Lower lobe of right lung (tissue), 2 donors: Measurements from ENCODE around the gene HSPB6. TPM values are rescaled to one million over a fixed set of nuclear protein-coding genes. Genes with fewer than 3 reads are reported as not detected.

Experiments
- ATAC-seq, 2 donors: fragments of 200-7000 bp; cut with Tn5 transposase; one replicate each; pipeline ENCODE4 v1.9.1; 2020 to 2022; ENCODE audit warnings: mild to moderate bottlenecking in 2 of 2, moderate library complexity in 2 of 2
- DNase-seq: peaks from one replicate; pipeline ENCODE4 v3.0.0-alpha.2; 2020
- H3K27ac ChIP-seq: fragments of 200-600 bp; one replicate; pipeline ENCODE4 v1.8.0; 2022
- H3K27me3 ChIP-seq: fragments of 200-600 bp; one replicate; pipeline ENCODE4 v1.8.0; 2022; ENCODE audit warnings: low read depth
- H3K36me3 ChIP-seq: fragments of 200-600 bp; one replicate; pipeline ENCODE4 v1.8.0; 2022; ENCODE audit warnings: mild to moderate bottlenecking
- H3K4me1 ChIP-seq: fragments of 200-600 bp; one replicate; pipeline ENCODE4 v1.8.0; 2022
- H3K4me3 ChIP-seq: fragments of 200-600 bp; one replicate; pipeline ENCODE4 v1.8.0; 2022; ENCODE audit warnings: mild to moderate bottlenecking
- H3K9me3 ChIP-seq: fragments of 200-600 bp; one replicate; pipeline ENCODE4 v1.8.0; 2022
- CTCF ChIP-seq: fragments of 200-600 bp; IDR thresholded peaks from one replicate; pipeline ENCODE4 v1.8.0; 2022; ENCODE audit warnings: antibody characterized with exemption, mild to moderate bottlenecking
- intact Hi-C: fragments of 100-400 bp; cut with DNase I; formaldehyde crosslinking; loops from one replicate; pipeline ENCODE4 v1.11.0; 2022
- total RNA-seq: library from RNA; stranded (reverse); fragmentation: NEBNext Ultra II Directional; extraction: Animal tissue kit (Norgen Biotek cat#: 25700); gene quantifications from one replicate; pipeline ENCODE4 v1.2.1, GENCODE V29; 2021
- donor health status: DM: no; HTN: yes; CAD: no; lungs with severe emphysema.

The HSPB6 gene
- total RNA-seq, 1 donor from 2014 or later = 29.4 TPM

GRCh38 chr19:35767288-35768081 lies 10.7 kb upstream of the HSPB6 start:
- H3K36me3 ChIP-seq = peaks cover 41% of the 10 kb centered on the region
- H3K9me3 ChIP-seq = no peaks in the 10 kb centered on the region
- no peaks in the 10 kb centered on the region for H3K4me1 ChIP-seq
- intact Hi-C loops = no loop called here
- TF ChIP-seq CTCF = no peak
- H3K4me3 ChIP-seq = no peak overlapping the region
- no peak overlapping the region for H3K27ac ChIP-seq
- peak; percentile 7 to 27 for ATAC-seq
- DNase-seq = no peak
- no peaks in the 10 kb centered on the region for H3K27me3 ChIP-seq

- DNase-seq (no peak), ATAC-seq (peak; percentile 6 to 17)
- TF ChIP-seq CTCF = no peak
- intact Hi-C loops = no loop called here
- Histone ChIP-seq H3K4me1 (no peaks in the 10 kb centered on the region), H3K9me3 (no peaks in the 10 kb centered on the region), H3K4me3 (no peak overlapping the region), H3K27ac (no peak overlapping the region), H3K27me3 (no peaks in the 10 kb centered on the region), H3K36me3 (peaks cover 50% of the 10 kb centered on the region)
Observed at GRCh38 chr19:35766571-35767104, 9.8 kb upstream of the HSPB6 start.

GRCh38 chr19:35764432-35765315 lies 7.8 kb upstream of the HSPB6 start:
- Histone ChIP-seq H3K27me3 (no peaks in the 10 kb centered on the region), H3K4me3 (no peak overlapping the region), H3K36me3 (peaks cover 60% of the 10 kb centered on the region), H3K27ac (no peak overlapping the region), H3K4me1 (no peaks in the 10 kb centered on the region), H3K9me3 (no peaks in the 10 kb centered on the region)
- TF ChIP-seq CTCF = no peak
- ATAC-seq (no peak), DNase-seq (no peak)
- intact Hi-C loops = no loop called here

- Histone ChIP-seq H3K4me1 (peaks cover 30% of the 10 kb centered on the region), H3K27ac (no peak overlapping the region), H3K27me3 (no peaks in the 10 kb centered on the region), H3K9me3 (no peaks in the 10 kb centered on the region), H3K36me3 (peaks cover 43% of the 10 kb centered on the region), H3K4me3 (no peak overlapping the region)
- ATAC-seq (no peak), DNase-seq (no peak)
- intact Hi-C loops = no loop called here
- no peak for TF ChIP-seq CTCF
Observed at GRCh38 chr19:35760711-35761349, 4.0 kb upstream of the HSPB6 start.

- Histone ChIP-seq H3K27me3 (no peaks in the 10 kb centered on the region), H3K27ac (no peak overlapping the region), H3K4me1 (peaks cover 32% of the 10 kb centered on the region), H3K36me3 (peaks cover 32% of the 10 kb centered on the region), H3K4me3 (no peak overlapping the region), H3K9me3 (no peaks in the 10 kb centered on the region)
- ATAC-seq (no peak), DNase-seq (no peak)
- no peak for TF ChIP-seq CTCF
- intact Hi-C loops = no loop called here
Observed at GRCh38 chr19:35759697-35760096, 2.9 kb upstream of the HSPB6 start.
